Upper lobe of left lung (tissue), 4 donors: Measurements from ENCODE around the gene MKLN1.

Experiments
- EP300 ChIP-seq, 4 donors: sonication (generic); formaldehyde crosslinking; IDR thresholded peaks; one replicate each; pipeline ENCODE4 v1.5.1; 2017; ENCODE audit warnings: antibody characterized with exemption in 4 of 4, control low read depth in 2 of 4
- POLR2A ChIP-seq, 4 donors: fragments of 450-650 bp; IDR thresholded peaks; one replicate each; pipeline ENCODE4 v1.5.1; 2016 to 2017; ENCODE audit warnings: antibody characterized with exemption in 4 of 4, mild to moderate bottlenecking in 2 of 4
- POLR2AphosphoS5 ChIP-seq, 2 donors: sonication (generic); formaldehyde crosslinking; IDR thresholded peaks; one replicate each; pipeline ENCODE4 v1.5.1; 2017; ENCODE audit warnings: antibody characterized with exemption in 2 of 2
- TF ChIP-seq, protein P1 (sequence below), 6 experiments: fragments of 450-650 bp in 4 of 6; fragments of 200-600 bp in 2 of 6; sonication (generic) in 2 of 6; IDR thresholded peaks; one replicate each; pipeline ENCODE4 v1.5.1; 2016 to 2019; ENCODE audit warnings: antibody characterized with exemption in 6 of 6

GRCh38 chr7:131466735-131467365 is 139.2 kb downstream of the MKLN1 start:
- no peak for TF ChIP-seq POLR2A (IDR thresholded peaks at IDR 0.05)
- TF ChIP-seq EP300 (IDR thresholded peaks at IDR 0.05) = no peak
- TF ChIP-seq, protein P1, sequence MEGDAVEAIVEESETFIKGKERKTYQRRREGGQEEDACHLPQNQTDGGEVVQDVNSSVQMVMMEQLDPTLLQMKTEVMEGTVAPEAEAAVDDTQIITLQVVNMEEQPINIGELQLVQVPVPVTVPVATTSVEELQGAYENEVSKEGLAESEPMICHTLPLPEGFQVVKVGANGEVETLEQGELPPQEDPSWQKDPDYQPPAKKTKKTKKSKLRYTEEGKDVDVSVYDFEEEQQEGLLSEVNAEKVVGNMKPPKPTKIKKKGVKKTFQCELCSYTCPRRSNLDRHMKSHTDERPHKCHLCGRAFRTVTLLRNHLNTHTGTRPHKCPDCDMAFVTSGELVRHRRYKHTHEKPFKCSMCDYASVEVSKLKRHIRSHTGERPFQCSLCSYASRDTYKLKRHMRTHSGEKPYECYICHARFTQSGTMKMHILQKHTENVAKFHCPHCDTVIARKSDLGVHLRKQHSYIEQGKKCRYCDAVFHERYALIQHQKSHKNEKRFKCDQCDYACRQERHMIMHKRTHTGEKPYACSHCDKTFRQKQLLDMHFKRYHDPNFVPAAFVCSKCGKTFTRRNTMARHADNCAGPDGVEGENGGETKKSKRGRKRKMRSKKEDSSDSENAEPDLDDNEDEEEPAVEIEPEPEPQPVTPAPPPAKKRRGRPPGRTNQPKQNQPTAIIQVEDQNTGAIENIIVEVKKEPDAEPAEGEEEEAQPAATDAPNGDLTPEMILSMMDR (IDR thresholded peaks at IDR 0.05) = no peak
- no peak for TF ChIP-seq POLR2AphosphoS5 (IDR thresholded peaks at IDR 0.05)
